Glutamatergic neuron (in vitro differentiated cells): Measurements from ENCODE around the gene MAD2L1BP. TPM values are rescaled to one million over a fixed set of nuclear protein-coding genes. Genes with fewer than 3 reads are reported as not detected.

Experiments
- DNase-seq: peaks from one replicate; pipeline ENCODE4 v3.0.0; 2022
- H3K27ac Mint-ChIP-seq: one replicate; pipeline ENCODE4 v1.8.0; 2020; ENCODE audit warnings: mild to moderate bottlenecking, mixed read lengths, inconsistent platforms; ENCODE audit not compliant: unreplicated experiment
- H3K27me3 Mint-ChIP-seq: one replicate; pipeline ENCODE4 v1.8.0; 2020; ENCODE audit warnings: mild to moderate bottlenecking, moderate library complexity, mixed read lengths, inconsistent platforms; ENCODE audit not compliant: unreplicated experiment
- H3K36me3 Mint-ChIP-seq: one replicate; pipeline ENCODE4 v1.8.0; 2020; ENCODE audit warnings: mild to moderate bottlenecking, mixed read lengths, inconsistent platforms; ENCODE audit not compliant: unreplicated experiment
- H3K4me1 Mint-ChIP-seq: one replicate; pipeline ENCODE4 v1.8.0; 2020; ENCODE audit warnings: mild to moderate bottlenecking, low read depth, mixed read lengths, inconsistent platforms; ENCODE audit not compliant: unreplicated experiment
- H3K4me3 Mint-ChIP-seq: one replicate; pipeline ENCODE4 v1.8.0; 2020; ENCODE audit warnings: mild to moderate bottlenecking, mixed read lengths, inconsistent platforms; ENCODE audit not compliant: unreplicated experiment
- H3K9me3 Mint-ChIP-seq: one replicate; pipeline ENCODE4 v1.8.0; 2020; ENCODE audit warnings: mild to moderate bottlenecking, moderate library complexity, mixed read lengths, inconsistent platforms; ENCODE audit not compliant: unreplicated experiment
- total RNA-seq: library from RNA; stranded (reverse); fragmentation: NEBNext Ultra II Directional; extraction: Animal tissue kit (Norgen Biotek cat#: 25700); gene quantifications from one replicate; pipeline ENCODE4 v1.2.1, GENCODE V29; 2021; ENCODE audit not compliant: unreplicated experiment
- TF ChIP-seq, protein P1 (sequence below): fragments of 200-600 bp; sonication (generic); IDR thresholded peaks from one replicate; pipeline ENCODE4 v1.5.0; 2021; ENCODE audit not compliant: partially characterized antibody, unreplicated experiment

Gene MAD2L1BP
- total RNA-seq, 1 donor from 2014 or later, result 38.8 TPM

DNA sequence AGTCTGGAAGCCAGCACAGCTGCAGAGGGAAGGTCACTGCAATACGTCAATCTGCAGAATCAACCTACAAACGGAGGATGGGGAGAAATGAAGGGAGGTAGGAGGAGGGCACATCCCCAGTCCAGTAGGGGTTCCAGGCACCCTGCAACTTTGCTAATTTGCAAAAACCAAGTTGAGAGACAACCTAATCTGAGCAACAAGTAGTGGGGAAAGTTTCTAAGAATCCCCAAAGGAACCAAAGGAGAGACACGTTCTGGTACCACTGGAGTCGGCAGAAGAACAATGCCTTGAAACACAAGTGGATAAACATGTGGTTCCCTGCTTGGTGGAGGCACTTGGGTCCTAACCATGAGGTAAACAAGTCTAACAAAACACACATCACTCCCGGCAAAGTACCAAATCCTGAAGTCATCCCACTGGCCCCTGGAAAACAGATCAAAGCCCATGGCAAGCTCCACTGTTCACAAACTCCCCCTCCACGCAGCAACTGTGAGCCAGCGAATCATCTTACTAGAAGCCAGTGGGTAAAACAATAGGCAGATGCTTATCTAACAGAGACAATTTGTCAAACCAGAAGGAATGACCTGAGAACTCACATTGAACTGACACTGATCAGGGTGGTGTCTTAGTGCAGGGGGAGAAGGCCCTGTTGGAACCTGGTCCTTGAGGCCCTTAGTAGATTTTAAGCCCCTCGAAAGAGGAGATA lies 47.2 kb downstream of the MAD2L1BP start:
- H3K9me3 Mint-ChIP-seq, result peaks cover 4% of the 10 kb centered on the region
- no peak overlapping the region for H3K27ac Mint-ChIP-seq
- DNase-seq, result no peak
- TF ChIP-seq, protein P1, sequence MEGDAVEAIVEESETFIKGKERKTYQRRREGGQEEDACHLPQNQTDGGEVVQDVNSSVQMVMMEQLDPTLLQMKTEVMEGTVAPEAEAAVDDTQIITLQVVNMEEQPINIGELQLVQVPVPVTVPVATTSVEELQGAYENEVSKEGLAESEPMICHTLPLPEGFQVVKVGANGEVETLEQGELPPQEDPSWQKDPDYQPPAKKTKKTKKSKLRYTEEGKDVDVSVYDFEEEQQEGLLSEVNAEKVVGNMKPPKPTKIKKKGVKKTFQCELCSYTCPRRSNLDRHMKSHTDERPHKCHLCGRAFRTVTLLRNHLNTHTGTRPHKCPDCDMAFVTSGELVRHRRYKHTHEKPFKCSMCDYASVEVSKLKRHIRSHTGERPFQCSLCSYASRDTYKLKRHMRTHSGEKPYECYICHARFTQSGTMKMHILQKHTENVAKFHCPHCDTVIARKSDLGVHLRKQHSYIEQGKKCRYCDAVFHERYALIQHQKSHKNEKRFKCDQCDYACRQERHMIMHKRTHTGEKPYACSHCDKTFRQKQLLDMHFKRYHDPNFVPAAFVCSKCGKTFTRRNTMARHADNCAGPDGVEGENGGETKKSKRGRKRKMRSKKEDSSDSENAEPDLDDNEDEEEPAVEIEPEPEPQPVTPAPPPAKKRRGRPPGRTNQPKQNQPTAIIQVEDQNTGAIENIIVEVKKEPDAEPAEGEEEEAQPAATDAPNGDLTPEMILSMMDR, result no peak
- H3K4me1 Mint-ChIP-seq, result peaks cover 14% of the 10 kb centered on the region
- H3K27me3 Mint-ChIP-seq, result peaks cover 5% of the 10 kb centered on the region
- H3K36me3 Mint-ChIP-seq, result no peaks in the 10 kb centered on the region
- H3K4me3 Mint-ChIP-seq, result no peak overlapping the region

DNA sequence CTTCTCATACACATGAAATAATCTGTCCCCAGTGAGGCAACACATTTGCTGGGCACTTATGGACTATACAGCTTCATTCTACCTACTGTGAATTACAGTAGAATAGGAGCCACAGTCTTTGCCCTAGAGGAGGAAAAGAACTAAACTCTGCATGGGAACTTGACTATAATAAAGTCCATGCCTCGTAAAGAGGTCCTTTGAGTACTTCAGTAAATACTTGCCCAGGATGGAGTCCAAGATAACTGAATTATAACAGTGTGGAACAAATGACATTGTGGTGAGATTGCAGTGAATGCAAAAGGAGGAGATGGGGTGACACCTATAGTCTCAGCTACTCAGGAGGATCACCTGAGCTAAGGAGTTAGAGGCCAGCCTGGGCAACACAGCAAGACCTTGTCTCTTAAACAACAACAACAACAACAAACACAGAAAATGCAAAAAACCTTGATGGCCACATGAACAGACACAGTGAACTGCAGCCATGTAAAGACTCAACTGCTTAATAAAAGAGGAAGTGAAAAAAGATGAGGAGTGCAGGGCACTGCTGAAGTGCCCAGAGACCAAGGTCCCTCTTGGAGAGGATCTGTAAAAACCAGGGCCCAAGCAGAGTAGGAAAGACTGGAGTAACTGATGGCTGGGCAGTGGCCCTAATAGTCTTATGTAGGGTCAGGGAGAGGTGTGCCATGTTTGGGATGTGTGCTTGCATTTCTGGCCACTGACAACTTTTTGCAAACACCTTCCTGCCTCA lies 48.2 kb downstream of the MAD2L1BP start:
- peaks cover 5% of the 10 kb centered on the region for H3K27me3 Mint-ChIP-seq
- peaks cover 17% of the 10 kb centered on the region for H3K4me1 Mint-ChIP-seq
- no peak overlapping the region for H3K27ac Mint-ChIP-seq
- H3K4me3 Mint-ChIP-seq, result no peak overlapping the region
- TF ChIP-seq, protein P1, result no peak
- H3K9me3 Mint-ChIP-seq, result peaks cover 4% of the 10 kb centered on the region
- no peak for DNase-seq
- H3K36me3 Mint-ChIP-seq, result no peaks in the 10 kb centered on the region

DNA sequence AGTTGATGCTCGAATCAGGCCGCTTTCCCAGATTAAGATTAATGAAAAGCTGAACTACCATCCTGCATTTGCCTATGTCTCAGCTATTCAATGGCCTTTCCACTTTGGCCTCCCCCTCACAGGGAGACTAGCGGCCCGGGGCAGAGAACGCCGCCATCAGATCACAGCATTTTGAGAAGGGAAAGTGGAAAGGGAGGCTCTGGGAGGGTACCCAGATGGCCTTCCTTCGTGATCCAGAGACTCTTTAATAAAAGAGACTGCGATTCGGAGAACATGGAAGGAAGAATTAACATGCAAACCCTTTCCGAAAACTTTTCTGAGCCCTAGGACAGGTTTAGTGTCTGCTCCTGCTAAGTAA lies 51.4 kb downstream of the MAD2L1BP start:
- Mint-ChIP-seq H3K27ac (peak overlapping the region; percentile 83), H3K4me1 (peaks cover 17% of the 10 kb centered on the region), H3K36me3 (no peaks in the 10 kb centered on the region), H3K4me3 (peak overlapping the region; percentile 98), H3K9me3 (peaks cover 4% of the 10 kb centered on the region), H3K27me3 (peaks cover 3% of the 10 kb centered on the region)
- TF ChIP-seq, protein P1, result no peak
- DNase-seq, result no peak

DNA sequence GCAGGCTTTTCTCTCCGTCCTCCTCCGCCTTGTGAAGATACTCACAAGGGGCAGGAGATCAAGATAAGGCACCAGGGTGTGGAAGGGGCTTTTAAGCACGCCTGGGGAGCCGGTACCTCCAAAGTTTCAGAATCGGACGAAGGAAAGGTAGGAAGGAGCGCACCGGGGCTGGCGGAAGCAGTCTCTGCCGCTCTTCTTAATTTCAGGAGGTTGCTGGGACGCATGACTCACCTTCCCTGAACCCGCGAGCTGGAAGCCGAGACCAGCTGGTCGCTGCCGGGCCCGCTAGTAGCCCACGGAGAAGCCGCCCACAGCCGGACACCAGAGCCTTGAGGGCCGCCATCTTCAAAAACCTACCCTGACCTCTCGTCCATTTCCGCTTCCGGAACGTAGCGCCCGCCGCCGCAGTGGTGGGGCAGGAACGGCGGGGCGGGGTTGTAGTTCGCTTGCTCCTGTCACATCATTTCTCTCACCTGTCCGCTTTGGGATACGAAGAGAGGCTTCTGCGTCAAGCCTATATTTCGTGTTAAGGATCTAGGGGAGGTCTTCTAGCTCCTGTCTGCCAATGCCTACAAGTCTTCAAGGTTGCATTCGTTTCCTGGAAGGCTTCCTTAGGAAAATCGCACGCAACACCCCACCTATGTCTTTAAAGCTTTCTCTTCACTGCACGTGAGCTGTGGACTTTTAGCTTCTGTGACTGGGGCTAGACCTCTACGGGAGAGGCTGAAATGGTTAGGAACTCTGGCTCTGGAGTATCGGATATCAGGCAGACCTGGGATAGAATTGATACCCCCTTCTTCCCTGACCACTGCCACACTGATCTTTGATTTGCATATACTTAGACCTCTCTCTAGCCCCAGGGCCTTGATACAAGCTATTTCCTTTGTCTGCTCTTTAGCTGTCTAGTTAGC lies 52.1 kb downstream of the MAD2L1BP start, which contains the start of gene MRPS18A:
Gene MRPS18A (minus strand): TSS at position 355 of the 911 bp plus-strand sequence. CDS start 12 bp downstream, at position 343.
- H3K27me3 Mint-ChIP-seq, result peaks cover 3% of the 10 kb centered on the region
- DNase-seq, result peak; percentile 85
- TF ChIP-seq, protein P1, result no peak
- H3K4me3 Mint-ChIP-seq, result peak within 1 kb of the TSS; percentile 98
- no peaks in the 10 kb centered on the region for H3K36me3 Mint-ChIP-seq
- peak within 1 kb of the TSS; percentile 83 for H3K27ac Mint-ChIP-seq
- peaks cover 4% of the 10 kb centered on the region for H3K9me3 Mint-ChIP-seq
- peaks cover 17% of the 10 kb centered on the region for H3K4me1 Mint-ChIP-seq
